ENCODE measurements around the gene EFS. TPM values are rescaled to one million over a fixed set of nuclear protein-coding genes. Genes with fewer than 3 reads are reported as not detected.

EFS gene
- total and polyA plus RNA-seq, 8 donors = 15.8 to 64.1 (median 46.9) TPM

DNA sequence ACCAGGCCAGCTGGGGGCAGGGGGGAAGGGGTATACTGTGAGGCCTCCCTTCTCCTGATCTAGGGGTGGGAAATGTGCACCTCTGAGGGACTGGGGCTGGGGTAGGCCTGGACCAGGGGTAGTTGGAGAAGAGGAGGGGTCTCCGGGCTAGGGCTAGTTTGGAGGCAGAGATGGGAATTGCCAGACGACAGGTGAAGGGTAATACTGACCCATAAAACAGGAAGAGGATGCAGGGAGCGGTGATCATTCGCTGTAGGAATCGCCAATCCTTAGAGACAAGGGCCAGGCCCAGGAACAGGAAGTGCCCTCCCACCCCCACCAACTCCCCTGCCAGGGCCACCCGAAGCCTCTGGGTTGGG is 16.7 kb downstream of the EFS start:
- Histone ChIP-seq H3K9me3 (no peaks in the 10 kb centered on the region), H3K4me3 (no peak overlapping the region), H3K27me3 (peaks cover 0 to 28% of the 10 kb centered on the region in 2 donors), H3K4me1 (peaks cover 3 to 15% of the 10 kb centered on the region in 2 donors), H3K36me3 (no peaks in the 10 kb centered on the region), H3K27ac (no peak overlapping the region)
- no peak for ATAC-seq
- TF ChIP-seq, protein P1, sequence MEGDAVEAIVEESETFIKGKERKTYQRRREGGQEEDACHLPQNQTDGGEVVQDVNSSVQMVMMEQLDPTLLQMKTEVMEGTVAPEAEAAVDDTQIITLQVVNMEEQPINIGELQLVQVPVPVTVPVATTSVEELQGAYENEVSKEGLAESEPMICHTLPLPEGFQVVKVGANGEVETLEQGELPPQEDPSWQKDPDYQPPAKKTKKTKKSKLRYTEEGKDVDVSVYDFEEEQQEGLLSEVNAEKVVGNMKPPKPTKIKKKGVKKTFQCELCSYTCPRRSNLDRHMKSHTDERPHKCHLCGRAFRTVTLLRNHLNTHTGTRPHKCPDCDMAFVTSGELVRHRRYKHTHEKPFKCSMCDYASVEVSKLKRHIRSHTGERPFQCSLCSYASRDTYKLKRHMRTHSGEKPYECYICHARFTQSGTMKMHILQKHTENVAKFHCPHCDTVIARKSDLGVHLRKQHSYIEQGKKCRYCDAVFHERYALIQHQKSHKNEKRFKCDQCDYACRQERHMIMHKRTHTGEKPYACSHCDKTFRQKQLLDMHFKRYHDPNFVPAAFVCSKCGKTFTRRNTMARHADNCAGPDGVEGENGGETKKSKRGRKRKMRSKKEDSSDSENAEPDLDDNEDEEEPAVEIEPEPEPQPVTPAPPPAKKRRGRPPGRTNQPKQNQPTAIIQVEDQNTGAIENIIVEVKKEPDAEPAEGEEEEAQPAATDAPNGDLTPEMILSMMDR (IDR thresholded peaks at IDR 0.05) = no peak
- intact Hi-C loops (cut with DNase I) = loop anchor here in 1 of 2 donors (10.0 kb wide), 1 partner anchor 127 kb away; no protein-coding TSS in a partner anchor
- DNase-seq = no peak

DNA sequence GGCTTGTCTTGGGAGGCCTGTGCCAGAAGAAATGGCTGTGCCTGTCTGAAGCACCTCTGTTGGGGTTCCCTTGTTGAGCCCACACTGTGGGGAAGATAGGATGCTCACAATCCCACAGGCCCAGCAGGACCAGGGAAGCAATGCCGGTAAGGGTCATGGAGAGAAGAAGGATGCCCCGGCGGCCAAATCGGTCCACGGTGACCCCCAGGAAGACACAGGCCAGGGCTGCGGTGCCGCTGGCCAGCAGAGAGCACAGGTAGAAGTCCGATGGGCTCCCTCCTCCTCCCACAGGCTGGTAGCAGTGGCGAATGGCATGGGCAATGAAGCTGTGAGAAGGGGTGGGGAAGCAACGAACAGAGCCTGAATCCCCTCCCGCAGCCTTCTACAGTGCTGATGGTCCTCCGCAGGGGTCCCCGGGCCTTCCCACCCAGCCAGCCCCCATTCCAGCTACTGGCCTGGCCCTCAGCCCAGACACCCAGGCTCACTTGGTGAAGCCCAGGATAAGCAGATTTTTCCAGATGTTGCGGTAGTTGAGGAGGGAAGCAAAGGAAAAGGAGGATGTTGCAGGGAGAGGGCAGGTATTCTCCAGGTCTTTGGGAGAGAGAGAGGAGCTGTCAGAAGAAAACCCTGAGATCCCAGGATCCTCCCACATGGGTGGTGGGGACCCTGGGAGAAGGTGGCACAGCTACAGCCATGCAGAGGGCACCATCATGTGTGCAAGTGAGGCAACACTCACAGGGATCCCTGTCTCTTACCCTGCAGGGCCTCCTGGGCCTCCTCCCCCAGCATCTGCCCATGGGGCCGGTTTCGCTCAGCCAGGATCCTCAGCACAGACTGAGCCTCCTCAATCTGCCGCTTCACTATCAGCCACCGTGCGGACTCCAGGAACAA is 17.3 kb downstream of the EFS start:
- DNase-seq (no peak), ATAC-seq (no peak)
- Histone ChIP-seq H3K36me3 (no peaks in the 10 kb centered on the region), H3K27ac (no peak overlapping the region), H3K4me3 (no peak overlapping the region), H3K9me3 (no peaks in the 10 kb centered on the region), H3K4me1 (peaks cover 3 to 13% of the 10 kb centered on the region in 2 donors), H3K27me3 (peaks cover 0 to 22% of the 10 kb centered on the region in 2 donors)
- TF ChIP-seq, protein P1 (IDR thresholded peaks at IDR 0.05) = no peak
- intact Hi-C loops (cut with DNase I) = loop anchor here in 1 of 2 donors (10.0 kb wide), 1 partner anchor 127 kb away; no protein-coding TSS in a partner anchor

DNA sequence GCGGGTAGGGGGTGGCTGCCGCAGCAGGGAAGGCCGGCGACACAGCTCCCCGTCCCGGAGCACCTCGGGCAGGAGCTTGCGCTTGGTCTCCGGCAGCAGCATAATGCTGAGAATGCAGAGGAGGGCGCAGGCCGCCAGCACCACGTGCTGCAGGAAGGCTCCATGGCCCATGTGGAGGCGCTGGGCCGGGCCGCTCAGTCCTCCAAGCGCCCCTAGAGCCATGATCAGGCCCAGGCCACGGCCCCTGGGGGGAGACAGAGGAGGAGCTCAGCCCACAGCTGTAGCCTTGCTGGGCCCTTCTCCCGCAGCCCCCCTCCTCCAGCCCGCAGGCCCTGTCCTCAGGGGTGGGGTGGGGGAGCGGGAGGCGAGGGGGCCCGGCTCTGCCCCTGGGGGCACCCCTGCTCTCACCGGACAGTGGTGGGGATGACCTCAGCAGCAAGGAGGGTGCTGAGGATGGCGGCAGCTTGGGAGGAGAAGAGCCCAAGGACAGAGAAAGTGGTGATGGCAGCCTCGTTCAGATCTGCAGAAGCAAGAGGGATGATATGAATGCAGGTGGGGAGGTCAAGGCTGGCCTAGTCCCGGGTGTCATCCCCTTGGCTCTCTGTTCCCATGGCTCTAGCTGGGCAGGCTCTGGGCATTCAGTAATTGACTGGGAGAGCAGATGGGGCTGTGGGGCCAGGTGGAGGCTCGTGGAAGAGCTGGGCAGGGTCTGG is 18.1 kb downstream of the EFS start:
- TF ChIP-seq, protein P1 (IDR thresholded peaks at IDR 0.05) = no peak
- Histone ChIP-seq H3K4me3 (no peak overlapping the region), H3K27me3 (peaks cover 0 to 14% of the 10 kb centered on the region in 2 donors), H3K9me3 (no peaks in the 10 kb centered on the region), H3K4me1 (peaks cover 3 to 5% of the 10 kb centered on the region in 2 donors), H3K27ac (no peak overlapping the region), H3K36me3 (no peaks in the 10 kb centered on the region)
- ATAC-seq (no peak), DNase-seq (no peak)
- intact Hi-C loops (cut with DNase I) = loop anchor here in 1 of 2 donors (10.0 kb wide), 1 partner anchor 128 kb away; no protein-coding TSS in a partner anchor

DNA sequence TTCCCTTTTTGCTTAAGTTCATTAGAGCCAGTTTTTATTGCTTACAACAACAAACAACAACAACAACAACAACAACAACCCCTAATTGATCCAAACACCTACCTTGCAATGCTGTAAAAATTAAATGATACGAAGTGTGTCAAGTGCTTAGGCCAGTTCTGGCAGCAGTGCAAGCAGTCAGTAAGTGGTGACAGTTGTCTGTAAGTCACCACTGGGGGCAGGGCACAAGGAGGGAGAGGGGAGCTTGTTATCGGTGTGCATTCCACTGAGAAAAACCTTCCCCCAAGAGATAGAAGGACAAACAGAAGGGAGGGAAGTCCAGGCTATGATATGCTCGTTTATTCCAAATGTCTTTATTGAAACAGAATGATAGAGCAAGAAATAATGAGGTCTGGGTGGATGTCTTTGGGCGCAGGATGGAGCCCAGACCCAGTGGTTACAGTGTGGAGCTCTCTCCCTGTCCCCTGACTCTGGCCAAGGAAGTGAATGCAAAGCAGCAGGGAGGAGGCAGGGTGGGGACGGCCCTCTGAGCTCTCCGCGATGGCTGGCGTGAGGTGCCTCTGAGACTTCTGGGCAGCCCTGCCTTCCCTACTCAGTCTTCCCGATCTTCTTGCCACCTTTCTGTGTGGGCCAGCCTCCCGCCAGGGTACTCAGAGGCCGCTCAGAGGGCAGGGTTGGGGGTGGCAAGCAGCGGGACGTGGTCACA is 18.8 kb downstream of the EFS start:
- no peak overlapping the region for H3K4me3 ChIP-seq
- H3K27me3 ChIP-seq = peaks cover 0 to 7% of the 10 kb centered on the region in 2 donors
- TF ChIP-seq, protein P1 (IDR thresholded peaks at IDR 0.05) = no peak
- intact Hi-C loops (cut with DNase I) = loop anchor here in 1 of 2 donors (10.0 kb wide), 1 partner anchor 129 kb away; no protein-coding TSS in a partner anchor
- H3K9me3 ChIP-seq = no peaks in the 10 kb centered on the region
- H3K27ac ChIP-seq = no peak overlapping the region
- H3K4me1 ChIP-seq = no peaks in the 10 kb centered on the region
- ATAC-seq = no peak
- no peak for DNase-seq
- no peaks in the 10 kb centered on the region for H3K36me3 ChIP-seq
